ENCODE results near the gene AKT2. TPM values are rescaled to one million over a fixed set of nuclear protein-coding genes. Genes with fewer than 3 reads are reported as not detected.
A peak's percentile ranks its signal among the peaks of the same experiment; 100 is the strongest.

The AKT2 gene
- total RNA-seq, 1 experiment from 2014 or later, result 146 TPM

DNA sequence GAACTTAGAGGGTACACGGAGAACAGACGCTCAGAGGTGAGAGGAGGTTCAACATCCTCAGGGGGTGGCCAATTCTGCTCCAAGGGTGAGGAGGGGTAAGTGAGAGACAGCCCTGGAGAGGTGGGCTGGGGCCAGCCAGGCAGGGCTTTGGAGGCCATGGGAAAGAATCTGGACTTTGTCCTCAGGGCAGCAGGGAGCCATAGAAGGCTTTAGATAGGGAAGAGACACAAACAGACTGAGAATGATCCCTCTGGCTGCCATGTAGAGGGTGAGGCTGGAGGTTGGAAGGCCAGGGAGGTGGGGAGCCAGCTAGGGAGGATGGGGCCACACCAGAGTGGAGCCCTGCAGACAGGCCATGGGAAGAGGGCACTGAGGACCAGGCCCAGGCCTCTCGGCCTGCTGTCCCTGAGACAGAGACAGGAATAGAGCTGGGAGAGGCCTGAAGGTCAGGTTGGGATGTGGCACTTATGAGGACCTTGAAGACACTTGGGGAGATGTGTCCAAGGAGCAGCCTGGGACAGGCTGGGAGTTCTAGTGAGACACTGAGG is 29.5 kb downstream of the AKT2 start:
- CTCF ChIA-PET, result no interaction called here
- POLR2A ChIA-PET (ENCODE audit: low non-redundant PET), result no interaction called here
- TF ChIP-seq, protein P1, sequence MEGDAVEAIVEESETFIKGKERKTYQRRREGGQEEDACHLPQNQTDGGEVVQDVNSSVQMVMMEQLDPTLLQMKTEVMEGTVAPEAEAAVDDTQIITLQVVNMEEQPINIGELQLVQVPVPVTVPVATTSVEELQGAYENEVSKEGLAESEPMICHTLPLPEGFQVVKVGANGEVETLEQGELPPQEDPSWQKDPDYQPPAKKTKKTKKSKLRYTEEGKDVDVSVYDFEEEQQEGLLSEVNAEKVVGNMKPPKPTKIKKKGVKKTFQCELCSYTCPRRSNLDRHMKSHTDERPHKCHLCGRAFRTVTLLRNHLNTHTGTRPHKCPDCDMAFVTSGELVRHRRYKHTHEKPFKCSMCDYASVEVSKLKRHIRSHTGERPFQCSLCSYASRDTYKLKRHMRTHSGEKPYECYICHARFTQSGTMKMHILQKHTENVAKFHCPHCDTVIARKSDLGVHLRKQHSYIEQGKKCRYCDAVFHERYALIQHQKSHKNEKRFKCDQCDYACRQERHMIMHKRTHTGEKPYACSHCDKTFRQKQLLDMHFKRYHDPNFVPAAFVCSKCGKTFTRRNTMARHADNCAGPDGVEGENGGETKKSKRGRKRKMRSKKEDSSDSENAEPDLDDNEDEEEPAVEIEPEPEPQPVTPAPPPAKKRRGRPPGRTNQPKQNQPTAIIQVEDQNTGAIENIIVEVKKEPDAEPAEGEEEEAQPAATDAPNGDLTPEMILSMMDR (conservative IDR thresholded peaks at IDR 0.05; ENCODE audit: low read depth, low read length), result no peak
- no peak for TF ChIP-seq EZH2 (IDR thresholded peaks at IDR 0.05; ENCODE audit: borderline replicate concordance, low read depth, low read length, poor library complexity, severe bottlenecking)

DNA sequence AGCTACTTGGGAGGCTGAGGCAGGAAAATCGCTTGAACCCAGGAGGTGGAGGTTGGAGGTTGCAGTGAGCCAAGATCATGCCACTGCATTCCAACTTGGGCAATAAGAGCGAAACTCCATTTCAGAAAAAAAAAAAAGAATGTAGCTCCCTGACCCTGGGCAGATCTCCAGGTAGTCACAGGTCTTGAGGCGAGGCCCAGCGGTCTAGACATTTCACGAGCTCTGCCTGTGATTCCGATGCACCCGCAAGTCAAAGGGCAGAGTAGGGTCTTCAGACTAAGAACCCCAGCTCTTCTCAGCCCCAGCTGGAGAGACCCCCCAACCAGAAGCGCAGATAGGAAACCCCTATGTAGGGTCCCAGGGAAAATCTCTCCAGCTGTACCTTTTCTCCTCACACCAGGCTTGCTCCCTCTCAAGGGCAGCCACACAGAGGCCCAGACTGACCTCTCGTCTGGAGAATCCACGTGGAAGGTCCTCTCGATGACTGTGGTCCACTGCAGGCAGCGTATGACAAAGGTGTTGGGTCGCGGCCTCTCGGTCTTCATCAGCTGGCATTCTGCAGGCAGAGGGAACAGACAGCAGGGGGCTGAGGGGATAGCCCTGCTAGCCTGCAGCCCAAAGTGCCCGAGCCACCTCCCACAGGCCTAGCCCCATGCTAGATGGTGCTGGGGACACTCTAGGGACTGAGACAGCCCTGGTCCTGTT is 30.3 kb downstream of the AKT2 start:
- BruUV-seq (replicated peaks), result no TSS peak

More for the DNA sequence above, 29.5 kb downstream of the AKT2 start:
- no peaks in the 10 kb centered on the region for H3K27me3 ChIP-seq (replicated peaks; ENCODE audit: insufficient read depth, low read depth, low read length, poor library complexity)
- no peaks in the 10 kb centered on the region for H3K4me1 ChIP-seq (ENCODE audit: insufficient read depth, low read length, poor library complexity, severe bottlenecking)
- H3K4me3 ChIP-seq (ENCODE audit: low read depth, low read length, poor library complexity, severe bottlenecking), result no peak overlapping the region
- BruUV-seq (replicated peaks), result no TSS peak
- no peak overlapping the region for H3K27ac ChIP-seq (ENCODE audit: low read depth, low read length, poor library complexity, severe bottlenecking)
- no peaks in the 10 kb centered on the region for H3K9me3 ChIP-seq (ENCODE audit: low read depth, low read length, poor library complexity, severe bottlenecking)
- intact Hi-C loops (cut with micrococcal nuclease; ENCODE audit: unreplicated experiment), result no loop called here
- DNase-seq (ENCODE audit: low spot score), result no peak
- peaks cover 32% of the 10 kb centered on the region for H3K36me3 ChIP-seq (ENCODE audit: insufficient read depth, low read length, poor library complexity, severe bottlenecking)

GRCh38 chr19:40253611-40254092 is 31.5 kb downstream of the AKT2 start:
- Histone ChIP-seq H3K4me3 (ENCODE audit: low read depth, low read length, poor library complexity, severe bottlenecking) (no peak overlapping the region), H3K36me3 (ENCODE audit: insufficient read depth, low read length, poor library complexity, severe bottlenecking) (peaks cover 32% of the 10 kb centered on the region), H3K4me1 (ENCODE audit: insufficient read depth, low read length, poor library complexity, severe bottlenecking) (no peaks in the 10 kb centered on the region), H3K27me3 (replicated peaks; ENCODE audit: insufficient read depth, low read depth, low read length, poor library complexity) (no peaks in the 10 kb centered on the region), H3K9me3 (ENCODE audit: low read depth, low read length, poor library complexity, severe bottlenecking) (no peaks in the 10 kb centered on the region), H3K27ac (ENCODE audit: low read depth, low read length, poor library complexity, severe bottlenecking) (no peak overlapping the region)
- ChIA-PET CTCF (no interaction called here), POLR2A (ENCODE audit: low non-redundant PET) (no interaction called here)
- BruUV-seq (replicated peaks), result TSS peak; percentile 17
- TF ChIP-seq EZH2 (IDR thresholded peaks at IDR 0.05; ENCODE audit: borderline replicate concordance, low read depth, low read length, poor library complexity, severe bottlenecking), result no peak
- TF ChIP-seq, protein P1 (conservative IDR thresholded peaks at IDR 0.05; ENCODE audit: low read depth, low read length), result no peak
- intact Hi-C loops (cut with micrococcal nuclease; ENCODE audit: unreplicated experiment), result no loop called here
- DNase-seq (ENCODE audit: low spot score), result no peak

More for the DNA sequence above, 30.3 kb downstream of the AKT2 start:
- TF ChIP-seq, protein P1 (conservative IDR thresholded peaks at IDR 0.05; ENCODE audit: low read depth, low read length), result no peak
- no peak for TF ChIP-seq EZH2 (IDR thresholded peaks at IDR 0.05; ENCODE audit: borderline replicate concordance, low read depth, low read length, poor library complexity, severe bottlenecking)
- Histone ChIP-seq H3K4me1 (ENCODE audit: insufficient read depth, low read length, poor library complexity, severe bottlenecking) (no peaks in the 10 kb centered on the region), H3K4me3 (ENCODE audit: low read depth, low read length, poor library complexity, severe bottlenecking) (no peak overlapping the region), H3K27ac (ENCODE audit: low read depth, low read length, poor library complexity, severe bottlenecking) (no peak overlapping the region), H3K27me3 (replicated peaks; ENCODE audit: insufficient read depth, low read depth, low read length, poor library complexity) (no peaks in the 10 kb centered on the region), H3K36me3 (ENCODE audit: insufficient read depth, low read length, poor library complexity, severe bottlenecking) (peaks cover 32% of the 10 kb centered on the region), H3K9me3 (ENCODE audit: low read depth, low read length, poor library complexity, severe bottlenecking) (no peaks in the 10 kb centered on the region)
- ChIA-PET POLR2A (ENCODE audit: low non-redundant PET) (no interaction called here), CTCF (no interaction called here)
- DNase-seq (ENCODE audit: low spot score), result no peak
- intact Hi-C loops (cut with micrococcal nuclease; ENCODE audit: unreplicated experiment), result no loop called here
